PFSK-1 (cell line): ENCODE data around the gene HNRNPA2B1. TPM values are rescaled to one million over a fixed set of nuclear protein-coding genes. Genes with fewer than 3 reads are reported as not detected.

Experiments
- FOXP2 ChIP-seq: optimal IDR thresholded peaks from 2 replicates; pipeline ENCODE3; 2011; ENCODE audit warnings: borderline replicate concordance, control low read depth, inconsistent platforms; ENCODE audit not compliant: insufficient read depth; ENCODE audit errors: extremely low read length, extremely low read depth
- POLR2AphosphoS5 ChIP-seq: IDR thresholded peaks from 2 replicates; pipeline ENCODE4 v1.6.1; 2012; ENCODE audit warnings: low read depth, mild to moderate bottlenecking, control low read depth, low read length, moderate library complexity
- SIN3A ChIP-seq: IDR thresholded peaks from 2 replicates; pipeline ENCODE4 v1.6.1; 2012; ENCODE audit warnings: mild to moderate bottlenecking, low read length, moderate library complexity, borderline replicate concordance; ENCODE audit not compliant: insufficient read depth
- TAF1 ChIP-seq: IDR thresholded peaks from 2 replicates; pipeline ENCODE4 v1.6.1; 2012; ENCODE audit warnings: low read length, control low read depth, borderline replicate concordance; ENCODE audit not compliant: insufficient read depth
- polyA plus RNA-seq: library from polyadenylated mRNA; unstranded; fragments of >200 nt; gene quantifications from one replicate; pipeline ENCODE4 v1.2.1, GENCODE V29; 2012; ENCODE audit warnings: low read depth, missing spikeins; ENCODE audit not compliant: insufficient read length
- TF ChIP-seq, protein P1 (sequence below), 2 experiments: IDR thresholded peaks; 2 replicates each; pipeline versions ENCODE4 v1.6.1 to v1.8.0; 2011 to 2012; ENCODE audit warnings: low read depth in 2 of 2, low read length in 2 of 2, control low read depth in 1 of 2, inconsistent platforms in 1 of 2, mild to moderate bottlenecking in 1 of 2, moderate library complexity in 1 of 2; ENCODE audit not compliant: insufficient read depth in 1 of 2

HNRNPA2B1 gene
- polyA plus RNA-seq, result 359 TPM

DNA sequence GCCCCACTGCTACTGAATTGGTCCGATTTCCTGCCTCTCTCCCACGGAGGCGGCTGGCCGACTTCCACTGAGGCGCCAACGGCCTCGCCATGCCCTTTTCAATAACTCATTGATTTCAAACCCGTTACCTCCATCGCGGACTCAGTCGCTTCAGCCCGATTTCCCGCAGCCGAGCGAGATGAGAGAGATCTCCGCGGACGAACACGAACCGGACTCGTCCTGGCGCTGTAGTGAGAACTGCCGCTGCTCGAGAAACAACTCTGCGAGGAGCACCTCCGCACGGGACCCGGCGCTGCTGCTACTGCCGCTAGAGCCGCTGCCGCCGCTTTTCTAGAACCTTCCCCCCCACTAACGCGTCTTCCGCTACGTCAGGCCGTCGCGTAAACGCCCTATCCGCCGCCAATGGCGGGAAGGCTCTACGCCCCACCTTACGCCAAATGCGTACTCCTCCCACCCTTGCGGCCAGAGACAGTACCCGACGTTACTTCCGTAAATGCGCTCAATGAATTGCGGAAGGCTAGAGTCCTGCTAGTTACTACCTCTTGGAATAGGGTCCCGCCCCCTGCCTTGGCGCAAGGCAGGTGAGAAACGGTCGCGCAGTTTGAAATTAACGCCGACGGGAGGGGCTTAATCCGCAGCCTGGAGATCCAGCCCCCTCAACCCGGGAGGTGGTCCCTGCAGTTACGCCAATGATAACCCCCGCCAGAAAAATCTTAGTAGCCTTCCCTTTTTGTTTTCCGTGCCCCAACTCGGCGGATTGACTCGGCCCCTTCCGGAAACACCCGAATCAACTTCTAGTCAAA, at the start of gene HNRNPA2B1:
Gene HNRNPA2B1, minus strand, starts transcription at position 303 of the 803 bp plus-strand sequence. Its CDS starts 169 bp downstream, at position 134.
- TF ChIP-seq POLR2AphosphoS5, result peak; percentile 99
- TF ChIP-seq, protein P1, sequence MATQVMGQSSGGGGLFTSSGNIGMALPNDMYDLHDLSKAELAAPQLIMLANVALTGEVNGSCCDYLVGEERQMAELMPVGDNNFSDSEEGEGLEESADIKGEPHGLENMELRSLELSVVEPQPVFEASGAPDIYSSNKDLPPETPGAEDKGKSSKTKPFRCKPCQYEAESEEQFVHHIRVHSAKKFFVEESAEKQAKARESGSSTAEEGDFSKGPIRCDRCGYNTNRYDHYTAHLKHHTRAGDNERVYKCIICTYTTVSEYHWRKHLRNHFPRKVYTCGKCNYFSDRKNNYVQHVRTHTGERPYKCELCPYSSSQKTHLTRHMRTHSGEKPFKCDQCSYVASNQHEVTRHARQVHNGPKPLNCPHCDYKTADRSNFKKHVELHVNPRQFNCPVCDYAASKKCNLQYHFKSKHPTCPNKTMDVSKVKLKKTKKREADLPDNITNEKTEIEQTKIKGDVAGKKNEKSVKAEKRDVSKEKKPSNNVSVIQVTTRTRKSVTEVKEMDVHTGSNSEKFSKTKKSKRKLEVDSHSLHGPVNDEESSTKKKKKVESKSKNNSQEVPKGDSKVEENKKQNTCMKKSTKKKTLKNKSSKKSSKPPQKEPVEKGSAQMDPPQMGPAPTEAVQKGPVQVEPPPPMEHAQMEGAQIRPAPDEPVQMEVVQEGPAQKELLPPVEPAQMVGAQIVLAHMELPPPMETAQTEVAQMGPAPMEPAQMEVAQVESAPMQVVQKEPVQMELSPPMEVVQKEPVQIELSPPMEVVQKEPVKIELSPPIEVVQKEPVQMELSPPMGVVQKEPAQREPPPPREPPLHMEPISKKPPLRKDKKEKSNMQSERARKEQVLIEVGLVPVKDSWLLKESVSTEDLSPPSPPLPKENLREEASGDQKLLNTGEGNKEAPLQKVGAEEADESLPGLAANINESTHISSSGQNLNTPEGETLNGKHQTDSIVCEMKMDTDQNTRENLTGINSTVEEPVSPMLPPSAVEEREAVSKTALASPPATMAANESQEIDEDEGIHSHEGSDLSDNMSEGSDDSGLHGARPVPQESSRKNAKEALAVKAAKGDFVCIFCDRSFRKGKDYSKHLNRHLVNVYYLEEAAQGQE (IDR thresholded peaks at IDR 0.05; ENCODE audit: insufficient read depth in 1 of 2, low read depth in 2 of 2, low read length in 2 of 2), result peak in 1 of 2 experiments; percentile 52; a peak in 1 of 4 replicates
- TF ChIP-seq TAF1, result peak; percentile 98
- TF ChIP-seq SIN3A, result peak; percentile 85; the same call in 1 of the 2 replicates
- peak; percentile 56 for TF ChIP-seq FOXP2

DNA sequence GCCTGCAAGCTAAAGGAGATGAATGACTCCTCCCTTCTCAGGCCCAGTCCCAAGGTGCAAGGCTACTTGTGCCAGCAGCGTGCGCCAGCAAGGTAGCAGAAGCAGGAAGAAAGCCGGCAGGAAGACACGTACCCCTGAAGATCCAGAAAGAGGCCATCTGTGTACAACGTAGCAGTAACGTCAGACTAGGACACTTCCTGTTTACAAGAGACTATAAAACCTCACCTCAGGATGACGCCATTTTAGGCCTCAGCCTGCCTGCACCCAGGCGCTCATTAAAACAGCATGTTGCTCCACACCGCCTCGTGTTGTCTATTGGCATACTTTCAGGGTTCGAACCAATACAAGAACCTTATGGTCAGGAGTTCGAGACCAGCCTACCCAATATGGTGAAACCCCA, 49.7 kb upstream of the HNRNPA2B1 start:
- TF ChIP-seq POLR2AphosphoS5 (no peak), FOXP2 (no peak), TAF1 (no peak), SIN3A (no peak)
- TF ChIP-seq, protein P1 (IDR thresholded peaks at IDR 0.05; ENCODE audit: insufficient read depth in 1 of 2, low read depth in 2 of 2, low read length in 2 of 2), result no peak

DNA sequence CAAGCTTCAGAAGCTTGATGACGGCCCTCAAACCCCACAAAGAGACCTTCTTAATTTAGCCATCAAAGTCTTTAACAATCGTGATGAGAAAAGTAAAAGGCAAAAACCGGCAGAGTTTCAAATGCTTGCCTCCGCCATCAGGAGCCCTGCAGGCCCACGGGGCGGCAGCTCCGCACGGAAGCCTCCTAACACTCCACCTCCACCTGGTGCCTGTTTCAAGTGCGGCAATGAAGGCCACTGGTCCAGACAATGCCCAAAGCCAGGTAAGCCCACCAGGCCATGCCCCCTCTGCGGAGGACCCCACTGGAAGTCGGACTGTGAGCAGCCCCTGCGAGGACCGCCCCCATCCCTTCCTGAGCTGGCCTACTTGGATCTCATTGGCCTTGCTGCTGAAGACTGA, 44.6 kb upstream of the HNRNPA2B1 start:
- TF ChIP-seq, protein P1 (IDR thresholded peaks at IDR 0.05; ENCODE audit: insufficient read depth in 1 of 2, low read depth in 2 of 2, low read length in 2 of 2), result no peak
- no peak for TF ChIP-seq SIN3A
- no peak for TF ChIP-seq TAF1

DNA sequence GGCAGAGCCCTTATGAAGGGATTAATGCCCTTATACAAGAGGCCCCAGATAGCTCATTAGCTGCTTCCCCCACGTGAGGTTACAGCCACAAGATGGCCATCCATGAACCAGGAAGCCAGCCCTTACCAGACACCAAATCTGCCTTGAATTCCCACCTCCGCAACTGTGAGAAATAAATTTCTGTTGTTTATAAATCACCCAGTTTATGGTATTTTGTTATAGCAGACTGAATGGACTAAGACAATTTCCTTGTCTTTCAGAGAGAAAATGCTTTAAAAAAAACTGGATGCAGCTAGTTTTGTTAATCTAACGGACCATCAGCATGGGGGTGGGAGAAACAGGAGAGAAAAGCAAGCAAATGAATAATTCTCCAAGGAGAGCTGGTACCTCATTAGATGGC, 37.5 kb upstream of the HNRNPA2B1 start:
- TF ChIP-seq POLR2AphosphoS5 (no peak), SIN3A (no peak), TAF1 (no peak)
- TF ChIP-seq, protein P1 (IDR thresholded peaks at IDR 0.05; ENCODE audit: insufficient read depth in 1 of 2, low read depth in 2 of 2, low read length in 2 of 2), result no peak
